Left cardiac atrium (tissue), 4 donors: Measurements from ENCODE around the gene PHC1. TPM values are rescaled to one million over a fixed set of nuclear protein-coding genes. Genes with fewer than 3 reads are reported as not detected.

Experiments used
- ATAC-seq, 2 donors: fragments of 200-7000 bp; cut with Tn5 transposase; one replicate each; pipeline ENCODE4 v1.9.1; 2020; ENCODE audit warnings: mild to moderate bottlenecking in 2 of 2, moderate library complexity in 2 of 2
- DNase-seq: peaks from one replicate; pipeline ENCODE4 v3.0.0-alpha.2; 2020
- intact Hi-C, 2 donors: fragments of 100-400 bp; cut with DNase I; formaldehyde crosslinking; loops; one replicate each; pipeline versions ENCODE4 v1.14.1 to v1.15.1; 2022 to 2023
- total RNA-seq, 2 donors: library from RNA; stranded (reverse); fragmentation: NEBNext Ultra II Directional; extraction: Animal tissue kit (Norgen Biotek cat#: 25700); gene quantifications; one replicate each; pipeline ENCODE4 v1.2.1, GENCODE V29; 2021
- donor health status: DM: no; HTN: yes; CAD: no.
- donor health status: DM: no; HTN: yes; CAD: no; lungs with severe emphysema.
- donor health status: DM: yes; HTN: yes; CAD: no.
- donor health status: Dilated cardiomyopathy.

Gene PHC1
- total RNA-seq, 2 donors from 2014 or later, result 20.1 to 20.3 TPM

DNA sequence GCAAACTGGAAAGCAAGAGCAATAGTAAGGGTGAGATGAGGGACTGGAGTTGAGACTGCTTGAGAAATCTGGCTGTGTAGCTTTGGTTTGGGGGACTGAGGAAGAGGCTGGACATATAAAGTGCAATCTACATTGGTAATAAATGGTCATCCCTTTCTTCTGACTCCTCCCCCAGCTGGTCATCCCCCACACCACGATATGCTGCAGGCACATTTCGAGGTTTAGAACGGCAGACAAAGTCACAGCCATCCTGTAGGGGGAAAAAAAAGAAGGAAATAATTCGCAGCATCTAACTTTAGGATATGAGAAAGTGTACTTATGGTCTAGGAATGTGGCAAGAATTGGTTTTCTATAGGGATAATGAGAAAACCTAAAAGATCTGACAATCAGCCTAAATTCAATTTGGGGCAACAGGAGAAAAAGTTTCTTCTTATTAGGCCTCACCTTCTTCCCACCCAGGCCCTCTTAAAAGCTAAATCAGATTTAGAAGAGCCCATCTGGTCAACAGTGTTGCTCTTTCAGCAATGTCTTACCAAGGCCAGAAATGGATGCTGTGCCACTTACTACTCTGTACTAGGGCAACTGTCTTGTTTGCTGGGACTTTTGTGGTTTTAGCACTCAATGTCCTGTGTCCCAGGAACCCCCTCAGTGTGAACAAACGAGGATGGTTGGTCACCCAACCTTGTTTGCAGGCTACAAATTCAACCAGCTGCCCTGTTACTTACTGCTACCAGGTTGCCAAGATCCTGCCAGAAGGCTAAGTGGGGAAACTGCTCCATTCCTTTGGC, 27.6 kb downstream of the PHC1 start:
- intact Hi-C loops, result no loop called here
- no peak for ATAC-seq
- no peak for DNase-seq

DNA sequence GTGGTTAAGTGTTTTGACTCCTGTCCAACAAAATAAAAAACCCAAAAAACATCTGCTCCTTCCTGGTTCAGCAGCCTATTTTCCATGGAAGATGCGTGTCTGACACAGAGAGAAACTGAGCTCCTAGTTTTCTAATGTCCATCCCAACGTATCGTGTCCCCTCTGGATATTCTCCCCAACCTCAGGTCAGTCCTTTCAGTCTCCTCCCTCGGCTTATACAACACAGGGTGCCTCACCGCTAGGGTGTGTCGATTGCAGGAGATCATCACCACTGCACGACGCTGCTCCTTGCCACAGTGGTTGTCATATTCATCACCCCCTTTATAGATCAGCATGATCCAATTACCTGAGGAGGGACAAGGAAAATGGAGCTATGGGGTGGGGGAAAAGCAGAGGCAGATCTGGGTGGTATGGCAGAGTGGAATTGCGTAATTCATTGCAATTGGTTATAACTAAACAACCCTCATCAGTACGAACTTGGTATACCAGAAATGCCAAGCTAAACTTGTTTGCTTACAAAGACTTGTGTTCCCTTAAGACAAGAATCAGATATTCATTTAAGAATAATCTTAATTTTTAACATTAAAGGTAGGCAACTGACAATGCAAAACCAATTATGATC, 29.4 kb downstream of the PHC1 start:
- DNase-seq (no peak), ATAC-seq (no peak)
- intact Hi-C loops, result no loop called here

- intact Hi-C loops, result no loop called here
- DNase-seq, result no peak
- no peak for ATAC-seq
Observed at GRCh38 chr12:8946733-8947132, 32.4 kb downstream of the PHC1 start.

- no peak for ATAC-seq
- intact Hi-C loops, result no loop called here
Observed at GRCh38 chr12:8947737-8948136, 33.4 kb downstream of the PHC1 start.

DNA sequence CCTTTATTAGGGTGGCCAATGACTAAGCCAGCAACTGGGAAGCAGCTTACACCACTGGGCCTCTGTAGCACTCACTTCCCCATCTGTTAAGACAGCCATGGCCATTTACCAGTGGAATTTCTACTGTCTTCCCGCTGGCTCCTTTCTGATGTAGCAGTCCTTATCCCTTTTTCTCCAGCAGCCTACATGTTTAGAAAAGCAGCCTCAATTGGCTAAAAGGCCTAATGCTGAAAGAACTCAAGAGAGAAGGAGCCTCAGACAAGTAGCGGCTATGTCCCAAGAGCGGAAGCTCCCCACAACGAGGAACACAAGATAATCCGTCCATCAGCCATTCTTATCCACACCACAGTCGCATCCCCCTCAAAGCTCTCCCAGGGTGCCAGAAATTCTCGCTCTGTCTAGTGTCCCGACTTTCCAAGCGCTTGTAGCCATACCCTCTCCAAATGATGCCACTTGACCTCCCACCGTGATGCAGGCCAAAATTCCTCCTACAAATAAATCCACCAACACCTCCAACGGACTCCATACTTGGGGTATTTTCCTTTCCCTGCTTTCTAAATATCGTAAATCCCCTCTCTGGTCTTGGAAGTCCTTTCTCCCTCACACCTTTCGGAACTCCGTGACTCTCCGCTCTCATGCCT, 34.5 kb downstream of the PHC1 start:
- peak in 1 of 2 donors; percentile 2 for ATAC-seq
- intact Hi-C loops, result no loop called here
- DNase-seq, result no peak

More at GRCh38 chr12:8947737-8948136, 33.4 kb downstream of the PHC1 start:
- DNase-seq, result no peak

GRCh38 chr12:8949342-8950220, 35.3 kb downstream of the PHC1 start, which contains the start of gene M6PR:
Gene M6PR, minus strand, starts transcription at chr12:8949645. Its CDS starts 3,241 bp downstream, at chr12:8946404.
- intact Hi-C loops, result loop anchor here (5.0 to 10.0 kb wide), 2 partner anchors 85 to 88 kb away; no protein-coding TSS in a partner anchor
- ATAC-seq (peak; percentile 95 to 97), DNase-seq (peak; percentile 95)

- ATAC-seq (peak in 1 of 2 donors; percentile 3), DNase-seq (no peak)
- intact Hi-C loops, result loop anchor here (5.0 to 10.0 kb wide), 2 partner anchors 85 to 87 kb away; no protein-coding TSS in a partner anchor
Observed at GRCh38 chr12:8950221-8950527, 35.9 kb downstream of the PHC1 start.

DNA sequence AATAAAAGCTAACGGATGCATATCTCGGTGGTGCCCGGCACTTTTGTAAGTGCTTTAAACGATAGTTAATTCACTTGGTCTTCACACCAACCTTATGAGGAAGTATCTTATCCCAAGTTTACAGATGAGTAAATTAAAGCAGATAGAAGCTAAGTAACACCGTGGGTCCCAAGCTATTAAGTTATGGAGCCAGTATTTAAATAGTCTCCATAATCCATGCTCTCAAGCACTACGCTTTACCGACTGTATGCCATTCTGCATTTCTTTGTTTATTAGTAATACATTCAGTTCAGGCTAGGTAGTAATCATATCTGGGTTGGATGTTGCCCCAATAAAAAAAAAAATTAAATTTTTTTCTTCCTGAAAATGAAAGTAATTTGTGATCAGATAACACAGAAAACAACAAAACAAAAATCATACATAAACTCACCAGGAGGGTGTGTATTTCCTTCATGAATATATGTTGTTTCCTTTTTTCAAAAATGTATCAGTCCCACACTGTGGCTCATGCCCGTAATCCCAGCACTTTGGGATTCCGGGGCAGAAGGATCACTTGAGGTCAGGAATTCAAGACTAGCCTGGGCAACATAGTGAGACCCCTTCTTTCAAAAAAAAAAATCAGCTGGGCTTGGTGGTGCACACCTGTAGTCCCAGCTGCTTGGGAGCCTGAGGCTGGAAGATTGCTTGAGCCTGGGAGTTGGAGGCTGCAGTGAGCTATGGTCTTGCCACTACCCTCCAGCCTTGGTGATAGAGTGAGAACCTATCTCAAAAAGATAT, 36.6 kb downstream of the PHC1 start:
- no peak for ATAC-seq

GRCh38 chr12:8951744-8952143, 37.4 kb downstream of the PHC1 start:
- no peak for ATAC-seq
- intact Hi-C loops, result loop anchor here (5.0 to 10.0 kb wide), 2 partner anchors 83 to 86 kb away; no protein-coding TSS in a partner anchor

More for the DNA sequence above, 36.6 kb downstream of the PHC1 start:
- intact Hi-C loops, result loop anchor here (5.0 to 10.0 kb wide), 2 partner anchors 84 to 86 kb away; no protein-coding TSS in a partner anchor
- DNase-seq, result no peak

GRCh38 chr12:8953773-8954402, 39.6 kb downstream of the PHC1 start:
- no peak for DNase-seq
- intact Hi-C loops, result loop anchor here (5.0 to 10.0 kb wide), 2 partner anchors 81 to 83 kb away; no protein-coding TSS in a partner anchor
- no peak for ATAC-seq

More at GRCh38 chr12:8951744-8952143, 37.4 kb downstream of the PHC1 start:
- DNase-seq, result no peak

DNA sequence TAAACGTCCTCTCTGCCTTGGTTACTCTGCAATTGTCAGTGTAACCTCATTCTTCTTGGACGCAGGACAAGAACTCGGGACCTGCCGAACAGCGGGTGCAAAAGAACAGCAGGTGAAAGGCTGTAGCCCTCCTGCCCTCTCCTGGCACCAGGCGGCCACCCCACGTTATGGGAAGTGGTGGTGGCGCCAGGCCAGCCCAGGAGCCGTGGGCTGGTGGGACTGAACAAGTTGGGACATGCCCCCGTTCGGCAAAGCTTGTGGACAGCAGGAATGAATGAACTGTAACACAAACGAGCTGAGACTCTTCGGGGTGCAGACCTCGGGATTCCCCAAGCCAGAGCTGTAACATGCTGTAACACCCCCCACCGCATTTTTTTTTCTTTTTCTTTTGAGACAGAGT, 41.8 kb downstream of the PHC1 start:
- DNase-seq (no peak), ATAC-seq (no peak)
- intact Hi-C loops, result loop anchor here in 1 of 2 donors (10.0 kb wide), 1 partner anchor 79 kb away; no protein-coding TSS in a partner anchor

GRCh38 chr12:8956772-8957171, 42.5 kb downstream of the PHC1 start:
- intact Hi-C loops, result loop anchor here in 1 of 2 donors (10.0 kb wide), 1 partner anchor 78 kb away; no protein-coding TSS in a partner anchor
- DNase-seq (no peak), ATAC-seq (no peak)

- intact Hi-C loops, result loop anchor here in 1 of 2 donors (10.0 kb wide), 1 partner anchor 77 kb away; no protein-coding TSS in a partner anchor
- DNase-seq (no peak), ATAC-seq (no peak)
Observed at GRCh38 chr12:8957561-8957960, 43.3 kb downstream of the PHC1 start.

- DNase-seq (no peak), ATAC-seq (no peak)
- intact Hi-C loops, result loop anchor here in 1 of 2 donors (10.0 kb wide), 1 partner anchor 77 kb away; no protein-coding TSS in a partner anchor
Observed at GRCh38 chr12:8958066-8958465, 43.8 kb downstream of the PHC1 start.

DNA sequence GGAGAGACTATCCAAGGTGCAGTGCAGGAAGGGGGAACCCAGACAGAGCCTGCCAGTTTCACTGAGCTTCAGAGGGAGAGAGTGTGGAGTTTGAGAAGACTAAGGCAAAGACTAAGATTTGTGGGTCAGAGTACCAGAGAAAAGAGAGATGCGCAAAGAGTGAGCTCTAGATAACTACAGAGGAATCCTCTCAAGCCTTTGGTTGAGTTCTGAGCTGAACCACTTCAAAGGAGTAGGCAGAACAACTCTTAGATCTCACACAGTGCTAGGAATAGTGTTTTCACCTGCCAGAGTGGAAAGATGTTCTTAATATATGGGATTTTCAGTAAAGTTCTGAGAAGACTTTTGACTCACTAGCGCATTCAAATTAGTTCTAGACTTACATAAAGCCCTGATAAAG, 45.9 kb downstream of the PHC1 start:
- DNase-seq (no peak), ATAC-seq (no peak)
- intact Hi-C loops, result no loop called here

DNA sequence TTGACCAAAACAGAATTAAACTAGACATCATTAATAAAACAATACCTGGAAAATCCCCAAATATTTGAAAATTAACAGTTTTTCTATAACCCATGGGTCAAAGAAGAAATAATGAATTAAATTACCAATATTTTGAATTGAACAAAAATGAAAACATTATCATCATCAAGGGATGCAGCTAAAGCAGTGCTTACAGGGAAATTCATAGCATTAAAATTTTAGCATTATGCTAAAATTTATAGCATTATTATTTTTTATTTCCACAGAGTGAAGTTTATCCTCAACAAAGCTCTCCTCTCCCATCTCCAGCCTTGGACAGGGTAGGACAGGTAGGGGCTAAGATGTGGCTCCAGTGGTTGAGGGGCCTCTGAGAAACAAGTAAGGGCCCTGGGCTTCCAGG, 54.5 kb downstream of the PHC1 start:
- no peak for ATAC-seq
- DNase-seq, result no peak
- intact Hi-C loops, result no loop called here

- DNase-seq (no peak), ATAC-seq (no peak)
- intact Hi-C loops, result no loop called here
Observed at GRCh38 chr12:8969861-8970411, 55.6 kb downstream of the PHC1 start.
